Fibroblast of mammary gland (primary cell): ENCODE data around the gene BCR.

Experiments
- DNase-seq: peaks from one replicate; pipeline ENCODE4 v3.0.0-alpha.2; 2010; ENCODE audit warnings: low read depth
- H3K4me3 ChIP-seq: 2 replicates; pipeline ENCODE4 v1.5.1; 2011; ENCODE audit warnings: low read depth, mild to moderate bottlenecking, low read length, moderate library complexity; ENCODE audit not compliant: control insufficient read depth
- TF ChIP-seq, protein P1 (sequence below): conservative IDR thresholded peaks from 2 replicates; pipeline ENCODE4 v1.5.1; 2011; ENCODE audit warnings: low read depth, low read length, inconsistent platforms; ENCODE audit not compliant: control insufficient read depth, insufficient read depth

Gene BCR

DNA sequence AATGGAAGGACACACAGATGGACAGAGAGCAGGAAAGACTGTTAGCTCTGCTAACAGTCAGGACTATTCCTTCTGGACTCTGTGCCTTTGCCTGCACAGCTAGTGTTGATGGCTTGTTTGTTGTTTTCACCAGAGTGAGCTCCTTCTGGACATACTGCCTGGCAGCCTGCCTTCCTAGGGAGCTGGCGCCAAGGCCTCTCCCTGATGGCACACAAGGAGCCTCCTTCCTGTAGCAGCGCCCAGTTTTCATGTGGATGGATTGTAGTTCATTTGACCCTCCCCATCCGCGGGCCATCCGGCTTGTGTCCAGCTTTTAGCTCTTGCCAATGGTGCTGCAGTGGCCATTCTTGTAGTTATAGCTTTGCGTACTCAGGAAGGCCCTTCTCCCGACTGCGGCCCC lies 16.6 kb upstream of the BCR start:
- TF ChIP-seq, protein P1, sequence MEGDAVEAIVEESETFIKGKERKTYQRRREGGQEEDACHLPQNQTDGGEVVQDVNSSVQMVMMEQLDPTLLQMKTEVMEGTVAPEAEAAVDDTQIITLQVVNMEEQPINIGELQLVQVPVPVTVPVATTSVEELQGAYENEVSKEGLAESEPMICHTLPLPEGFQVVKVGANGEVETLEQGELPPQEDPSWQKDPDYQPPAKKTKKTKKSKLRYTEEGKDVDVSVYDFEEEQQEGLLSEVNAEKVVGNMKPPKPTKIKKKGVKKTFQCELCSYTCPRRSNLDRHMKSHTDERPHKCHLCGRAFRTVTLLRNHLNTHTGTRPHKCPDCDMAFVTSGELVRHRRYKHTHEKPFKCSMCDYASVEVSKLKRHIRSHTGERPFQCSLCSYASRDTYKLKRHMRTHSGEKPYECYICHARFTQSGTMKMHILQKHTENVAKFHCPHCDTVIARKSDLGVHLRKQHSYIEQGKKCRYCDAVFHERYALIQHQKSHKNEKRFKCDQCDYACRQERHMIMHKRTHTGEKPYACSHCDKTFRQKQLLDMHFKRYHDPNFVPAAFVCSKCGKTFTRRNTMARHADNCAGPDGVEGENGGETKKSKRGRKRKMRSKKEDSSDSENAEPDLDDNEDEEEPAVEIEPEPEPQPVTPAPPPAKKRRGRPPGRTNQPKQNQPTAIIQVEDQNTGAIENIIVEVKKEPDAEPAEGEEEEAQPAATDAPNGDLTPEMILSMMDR, result no peak
- no peak overlapping the region for H3K4me3 ChIP-seq
- DNase-seq, result no peak

GRCh38 chr22:23164091-23164490 lies 16.2 kb upstream of the BCR start:
- TF ChIP-seq, protein P1, result no peak
- no peak for DNase-seq
- H3K4me3 ChIP-seq, result no peak overlapping the region

DNA sequence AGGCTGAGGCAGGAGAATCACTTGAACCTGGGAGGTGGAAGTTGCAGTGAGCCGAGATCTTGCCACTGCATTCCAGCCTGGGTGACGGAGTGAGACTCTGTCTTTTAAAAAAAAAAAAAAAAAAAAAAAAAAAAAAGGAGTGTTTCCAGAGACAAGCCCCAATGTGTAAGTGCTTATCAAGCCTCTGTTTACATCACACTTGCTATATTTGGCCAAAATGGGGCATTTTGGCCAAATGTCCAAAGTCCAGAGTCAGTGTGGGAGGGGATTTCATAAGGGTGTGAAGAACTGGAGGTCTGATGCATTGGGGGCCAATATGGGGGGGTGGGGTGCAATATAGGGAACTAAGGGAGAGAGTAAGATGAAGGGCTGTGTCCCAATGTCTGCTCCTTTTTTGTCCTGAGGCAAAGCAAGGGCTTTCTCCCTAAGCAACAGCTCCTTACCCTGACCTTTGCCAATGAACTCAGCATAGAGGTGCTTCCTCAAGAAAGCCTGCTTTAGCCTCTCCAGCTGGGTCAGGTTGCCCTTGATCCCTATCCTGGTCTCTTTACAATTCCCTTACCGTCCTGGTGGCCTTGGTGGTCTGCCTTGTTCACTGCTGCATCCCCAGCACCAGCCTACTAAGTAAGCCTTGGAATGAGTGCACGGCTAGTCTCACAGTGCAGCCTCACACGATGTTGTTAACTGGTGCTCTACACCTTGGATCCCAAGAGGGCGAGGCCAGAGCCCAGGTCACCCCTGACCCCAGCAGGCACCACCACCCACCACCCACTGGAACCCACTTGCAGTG lies 14.1 kb upstream of the BCR start:
- no peak overlapping the region for H3K4me3 ChIP-seq

GRCh38 chr22:23166841-23167616 lies 13.3 kb upstream of the BCR start:
- TF ChIP-seq, protein P1, result no peak
- DNase-seq, result no peak
- H3K4me3 ChIP-seq, result no peak overlapping the region

More for the DNA sequence above, 14.1 kb upstream of the BCR start:
- no peak for DNase-seq
- TF ChIP-seq, protein P1, result no peak

GRCh38 chr22:23168391-23169042 lies 11.8 kb upstream of the BCR start:
- DNase-seq, result no peak
- H3K4me3 ChIP-seq, result no peak overlapping the region
- TF ChIP-seq, protein P1, result no peak

GRCh38 chr22:23169043-23169406 lies 11.3 kb upstream of the BCR start:
- TF ChIP-seq, protein P1, result no peak
- H3K4me3 ChIP-seq, result no peak overlapping the region
- DNase-seq, result no peak
